HCT116 (cell line): ENCODE measurements around the gene UBE3C. TPM values are rescaled to one million over a fixed set of nuclear protein-coding genes. Genes with fewer than 3 reads are reported as not detected.

Source experiments
- ATAC-seq: fragments of 200-7000 bp; cut with Tn5 transposase; 2 replicates; pipeline ENCODE4 v1.9.1; 2020; ENCODE audit warnings: mild to moderate bottlenecking, moderate library complexity
- BruUV-seq: library from RNA; stranded (reverse); fragments of 400-500 nt; replicated peaks from 2 replicates; lab custom pipeline; 2021; lab: Mats Ljungman, UMichigan
- CTCF ChIA-PET: fragments of 300-600 bp; sonication (Branson Sonifier 250); formaldehyde crosslinking; loops from one replicate; lab custom pipeline; 2021; ENCODE audit warnings: antibody characterized with exemption; lab: Charles Lee
- POLR2A ChIA-PET: fragments of 300-600, 350-600 bp; sonication (Branson Sonifier 250); formaldehyde crosslinking; loops from one replicate; lab custom pipeline; 2021; ENCODE audit warnings: antibody characterized with exemption; lab: Charles Lee
- RAD21 ChIA-PET, 2 experiments: fragments of 300-600 bp; sonication (Branson Sonifier 250); formaldehyde crosslinking; loops; one replicate each; lab custom pipeline; 2023; ENCODE audit warnings: low total read pairs in 2 of 2; ENCODE audit not compliant: uncharacterized antibody in 2 of 2, unreplicated experiment in 2 of 2, low non-redundant PET in 1 of 2; lab: Charles Lee
- DNase-seq: peaks from one replicate; pipeline ENCODE4 v3.0.0-alpha.2; 2010; ENCODE audit warnings: low read depth, low spot score
- H2AFZ ChIP-seq: fragments of 200-600 bp; shearing (Covaris generic), sonication (generic); 2 replicates; pipeline ENCODE4 v1.6.1; 2017; ENCODE audit warnings: low read depth, mixed run types, mixed read lengths, antibody characterized with exemption, low read length; ENCODE audit not compliant: poor library complexity, severe bottlenecking
- H3K27ac ChIP-seq: 2 replicates; pipeline ENCODE4 v1.5.1; 2012; ENCODE audit warnings: low read depth, low read length
- H3K27me3 ChIP-seq: fragments of 200-600 bp; sonication (generic); 2 replicates; pipeline ENCODE4 v1.6.1; 2016; ENCODE audit warnings: mixed run types, low read length, mixed read lengths; ENCODE audit not compliant: insufficient read depth
- H3K36me3 ChIP-seq, 2 experiments: fragments of 200-500 bp in 1 of 2; fragments of 200-600 bp in 1 of 2; sonication (Bioruptor generic) in 1 of 2; sonication (generic) in 1 of 2; 2 replicates each; pipeline versions ENCODE4 v1.5.1 to v1.6.1; 2014 to 2016; ENCODE audit warnings: low read length in 2 of 2, inconsistent platforms in 1 of 2, mixed read lengths in 1 of 2, mixed run types in 1 of 2; ENCODE audit not compliant: insufficient read depth in 2 of 2, control insufficient read depth in 1 of 2
- H3K4me1 ChIP-seq, 2 experiments: fragments of 200-600 bp in 1 of 2; sonication (generic) in 1 of 2; 2 replicates each; pipeline versions ENCODE4 v1.5.1 to v1.6.1; 2012 to 2017; ENCODE audit warnings: low read length in 2 of 2, inconsistent platforms in 1 of 2, mild to moderate bottlenecking in 1 of 2, mixed read lengths in 1 of 2, mixed run types in 1 of 2, moderate library complexity in 1 of 2; ENCODE audit not compliant: insufficient read depth in 2 of 2, control insufficient read depth in 1 of 2
- H3K4me2 ChIP-seq: fragments of 200-600 bp; sonication (generic); 2 replicates; pipeline ENCODE4 v1.6.1; 2017; ENCODE audit warnings: mixed run types, low read length, mixed read lengths
- H3K4me3 ChIP-seq, 2 experiments: fragments of 200-600 bp in 1 of 2; sonication (generic) in 1 of 2; replicated peaks in 1 of 2; 2 replicates each; pipeline ENCODE4 v1.5.1; 2011 to 2016; ENCODE audit warnings: low read length in 2 of 2, control low read depth in 1 of 2, low read depth in 1 of 2, mild to moderate bottlenecking in 1 of 2, mixed read lengths in 1 of 2, mixed run types in 1 of 2
- H3K79me2 ChIP-seq: fragments of 200-600 bp; sonication (generic); 2 replicates; pipeline ENCODE4 v1.6.1; 2017; ENCODE audit warnings: mild to moderate bottlenecking, mixed run types, low read length, moderate library complexity, mixed read lengths; ENCODE audit not compliant: insufficient read depth
- H3K9ac ChIP-seq: fragments of 200-600 bp; sonication (generic); 2 replicates; pipeline ENCODE4 v1.6.1; 2016; ENCODE audit warnings: low read length, mixed read lengths
- H3K9me2 ChIP-seq: fragments of 200-600 bp; sonication (generic), shearing (Covaris generic); 2 replicates; pipeline ENCODE4 v1.6.1; 2017; ENCODE audit warnings: mixed run types, mild to moderate bottlenecking, moderate library complexity; ENCODE audit not compliant: insufficient read depth
- H3K9me3 ChIP-seq, 2 experiments: fragments of 200-500 bp in 1 of 2; fragments of 200-600 bp in 1 of 2; sonication (Bioruptor generic) in 1 of 2; sonication (generic) in 1 of 2; 2 replicates each; pipeline ENCODE4 v1.6.1; 2014 to 2017; ENCODE audit warnings: low read length in 2 of 2, mixed read lengths in 2 of 2, inconsistent platforms in 1 of 2, low read depth in 1 of 2, mild to moderate bottlenecking in 1 of 2, mixed run types in 1 of 2, moderate library complexity in 1 of 2; ENCODE audit not compliant: control insufficient read depth in 1 of 2, insufficient read depth in 1 of 2
- H4K20me1 ChIP-seq: fragments of 200-600 bp; sonication (generic), shearing (Covaris generic); 2 replicates; pipeline ENCODE4 v1.6.1; 2017; ENCODE audit warnings: mixed run types, mild to moderate bottlenecking, moderate library complexity; ENCODE audit not compliant: insufficient read depth
- EZH2 ChIP-seq: fragments of 200-600 bp; sonication (generic); IDR thresholded peaks from 2 replicates; pipeline ENCODE4 v1.6.1; 2017; ENCODE audit warnings: antibody characterized with exemption, mixed run types
- EZH2phosphoT487 ChIP-seq: fragments of 200-600 bp; IDR thresholded peaks from 2 replicates; pipeline ENCODE4 v1.6.1; 2018; ENCODE audit warnings: antibody characterized with exemption, borderline replicate concordance
- MAX ChIP-seq: IDR thresholded peaks from 2 replicates; pipeline ENCODE4 v1.6.1; 2012
- RAD21 ChIP-seq: IDR thresholded peaks from 2 replicates; pipeline ENCODE4 v1.6.1; 2012; ENCODE audit warnings: low read depth, mild to moderate bottlenecking
- SIN3A ChIP-seq: IDR thresholded peaks from 2 replicates; pipeline ENCODE4 v1.6.1; 2012; ENCODE audit warnings: low read depth
- SP1 ChIP-seq: IDR thresholded peaks from 2 replicates; pipeline ENCODE4 v1.6.1; 2012; ENCODE audit warnings: low read depth
- TCF7L2 ChIP-seq: IDR thresholded peaks from 2 replicates; pipeline ENCODE4 v1.7.0; 2011; ENCODE audit warnings: borderline replicate concordance, inconsistent platforms; ENCODE audit not compliant: insufficient read depth, insufficient read length; ENCODE audit errors: extremely low read depth
- ZBTB33 ChIP-seq: IDR thresholded peaks from 2 replicates; pipeline ENCODE4 v1.6.1; 2011; ENCODE audit warnings: mild to moderate bottlenecking, low read length, moderate library complexity; ENCODE audit not compliant: insufficient replicate concordance; ENCODE audit errors: extremely low read depth
- ZFX ChIP-seq: fragments of 450-650 bp; IDR thresholded peaks from 2 replicates; pipeline ENCODE4 v1.6.1; 2017
- ZNF274 ChIP-seq: fragments of 200-500 bp; sonication (Bioruptor generic); IDR thresholded peaks from 2 replicates; pipeline ENCODE4 v1.6.1; 2014; ENCODE audit warnings: mild to moderate bottlenecking, low read depth, low read length, inconsistent platforms
- intact Hi-C: fragments of 100-400 bp; cut with micrococcal nuclease; formaldehyde crosslinking; loops from 2 replicates; pipeline ENCODE4 v1.10.0; 2022
- total RNA-seq: library from RNA; stranded (reverse); gene quantifications from one replicate; pipeline ENCODE4 v1.2.1, GENCODE V29; 2021; ENCODE audit not compliant: unreplicated experiment

UBE3C gene
- total RNA-seq, 1 experiment from 2014 or later = 68.3 TPM

DNA sequence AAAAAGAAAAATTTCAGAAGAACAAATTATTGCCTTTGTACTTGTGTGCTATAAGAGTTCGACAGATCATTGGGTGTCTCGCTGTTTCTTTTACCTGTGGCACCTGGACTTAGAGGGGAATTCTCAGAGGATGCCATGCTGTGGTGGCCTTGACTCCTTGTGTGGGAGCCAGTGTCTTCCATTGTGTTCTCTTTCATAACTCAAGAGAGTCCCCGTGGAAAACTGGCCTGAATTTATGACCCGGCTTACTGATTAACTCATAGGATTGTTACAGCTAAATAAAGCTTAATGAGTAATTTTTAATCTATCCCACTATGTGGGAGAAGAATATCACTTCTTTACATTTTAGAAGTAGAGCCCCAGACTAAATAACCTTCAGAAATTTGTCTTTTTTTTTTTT lies 54.5 kb downstream of the UBE3C start:
- H3K9ac ChIP-seq = no peak overlapping the region
- H3K9me2 ChIP-seq = no peaks in the 10 kb centered on the region
- no peak for ATAC-seq
- ChIA-PET RAD21 (no interaction called here), CTCF (no interaction called here), POLR2A (no interaction called here)
- H3K9me3 ChIP-seq = no peaks in the 10 kb centered on the region
- TF ChIP-seq MAX (no peak), RAD21 (no peak), ZFX (no peak), EZH2 (no peak), EZH2phosphoT487 (no peak), ZNF274 (no peak), SIN3A (no peak), ZBTB33 (no peak), SP1 (no peak), TCF7L2 (no peak)
- H3K4me1 ChIP-seq = peaks cover 8 to 24% of the 10 kb centered on the region in 2 experiments; a peak in 3 of 4 replicates
- H4K20me1 ChIP-seq = peaks cover 9% of the 10 kb centered on the region; the same call in 1 of the 2 replicates
- no peak overlapping the region for H3K4me3 ChIP-seq
- H3K36me3 ChIP-seq = peaks cover 25 to 26% of the 10 kb centered on the region in 2 experiments; a peak in 3 of 4 replicates
- H3K79me2 ChIP-seq = peaks cover 79% of the 10 kb centered on the region
- BruUV-seq = no TSS peak
- no peak for DNase-seq
- no peaks in the 10 kb centered on the region for H3K27me3 ChIP-seq
- H2AFZ ChIP-seq = no peak overlapping the region
- intact Hi-C loops = no loop called here
- H3K27ac ChIP-seq = no peak overlapping the region
- H3K4me2 ChIP-seq = no peak overlapping the region
